ENCODE measurements around the gene NRG3.

Gene NRG3

DNA sequence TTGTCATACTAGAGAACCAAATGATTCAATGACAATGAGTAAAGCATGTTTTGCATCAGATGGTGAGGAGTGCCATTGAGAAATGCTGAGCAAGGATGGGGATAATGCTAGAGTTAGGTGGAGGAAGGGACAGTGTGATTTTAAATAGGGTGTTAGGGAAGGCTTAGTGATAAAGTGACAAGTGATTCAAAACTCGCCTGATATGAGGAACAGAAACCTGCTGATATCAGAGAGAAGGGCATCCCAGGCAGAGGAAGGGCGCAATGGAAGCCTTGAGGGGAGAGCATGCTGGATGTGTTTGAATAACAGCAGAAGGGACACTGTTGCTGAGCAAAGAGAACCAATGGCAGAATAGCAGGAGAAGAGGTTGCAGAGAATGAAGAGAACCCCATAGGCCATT is 196.2 kb downstream of the NRG3 start:
- TF ChIP-seq, protein P1, sequence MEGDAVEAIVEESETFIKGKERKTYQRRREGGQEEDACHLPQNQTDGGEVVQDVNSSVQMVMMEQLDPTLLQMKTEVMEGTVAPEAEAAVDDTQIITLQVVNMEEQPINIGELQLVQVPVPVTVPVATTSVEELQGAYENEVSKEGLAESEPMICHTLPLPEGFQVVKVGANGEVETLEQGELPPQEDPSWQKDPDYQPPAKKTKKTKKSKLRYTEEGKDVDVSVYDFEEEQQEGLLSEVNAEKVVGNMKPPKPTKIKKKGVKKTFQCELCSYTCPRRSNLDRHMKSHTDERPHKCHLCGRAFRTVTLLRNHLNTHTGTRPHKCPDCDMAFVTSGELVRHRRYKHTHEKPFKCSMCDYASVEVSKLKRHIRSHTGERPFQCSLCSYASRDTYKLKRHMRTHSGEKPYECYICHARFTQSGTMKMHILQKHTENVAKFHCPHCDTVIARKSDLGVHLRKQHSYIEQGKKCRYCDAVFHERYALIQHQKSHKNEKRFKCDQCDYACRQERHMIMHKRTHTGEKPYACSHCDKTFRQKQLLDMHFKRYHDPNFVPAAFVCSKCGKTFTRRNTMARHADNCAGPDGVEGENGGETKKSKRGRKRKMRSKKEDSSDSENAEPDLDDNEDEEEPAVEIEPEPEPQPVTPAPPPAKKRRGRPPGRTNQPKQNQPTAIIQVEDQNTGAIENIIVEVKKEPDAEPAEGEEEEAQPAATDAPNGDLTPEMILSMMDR (IDR thresholded peaks at IDR 0.05; ENCODE audit: low read length), result no peak
- no peak for TF ChIP-seq EZH2 (IDR thresholded peaks at IDR 0.05; ENCODE audit: borderline replicate concordance, low read length)

DNA sequence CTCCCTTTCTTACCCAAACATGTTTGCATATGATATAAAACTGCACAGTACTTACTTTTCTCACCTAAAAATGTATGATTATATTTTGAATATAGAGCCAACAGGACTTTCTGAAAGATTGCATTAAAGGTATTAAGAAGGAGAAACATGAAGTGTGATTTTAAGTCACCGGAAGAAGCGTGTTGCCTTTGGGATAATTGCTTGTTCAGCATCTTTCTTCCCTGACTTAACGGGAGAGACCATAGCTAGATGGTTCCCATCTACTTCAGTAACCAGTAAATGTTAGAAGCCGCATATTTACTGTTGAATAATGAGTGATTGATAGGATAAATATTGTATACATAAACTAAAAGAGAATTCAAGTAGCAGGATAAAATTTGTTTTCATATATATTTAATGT is 197.1 kb downstream of the NRG3 start:
- Histone ChIP-seq H3F3A (ENCODE audit: insufficient read depth, low read length) (no peaks in the 10 kb centered on the region), H3K9me3 (ENCODE audit: low read length) (no peaks in the 10 kb centered on the region), H3K27me3 (ENCODE audit: insufficient read depth, low read length) (no peaks in the 10 kb centered on the region), H3K4me3 (ENCODE audit: low read depth, low read length, poor library complexity, severe bottlenecking) (no peak overlapping the region), H4K20me1 (ENCODE audit: insufficient read depth, low read length) (no peaks in the 10 kb centered on the region), H3K9ac (ENCODE audit: low read length) (no peak overlapping the region), H3K36me3 (ENCODE audit: insufficient read depth, low read length) (no peaks in the 10 kb centered on the region), H2AFZ (ENCODE audit: low read length) (no peak overlapping the region), H3K9me2 (ENCODE audit: low read depth, low read length) (no peaks in the 10 kb centered on the region), H3K4me2 (ENCODE audit: low read length) (no peak overlapping the region), H3K27ac (ENCODE audit: low read depth, low read length, poor library complexity, severe bottlenecking) (no peak overlapping the region), H3K79me2 (ENCODE audit: insufficient read depth, low read length) (no peaks in the 10 kb centered on the region), H3K4me1 (ENCODE audit: insufficient read depth, low read length, severe bottlenecking) (no peaks in the 10 kb centered on the region)
- TF ChIP-seq EZH2 (IDR thresholded peaks at IDR 0.05; ENCODE audit: borderline replicate concordance, low read length), result no peak
- TF ChIP-seq, protein P1 (IDR thresholded peaks at IDR 0.05; ENCODE audit: low read length), result no peak

More for the DNA sequence above, 196.2 kb downstream of the NRG3 start:
- Histone ChIP-seq H3K27me3 (ENCODE audit: insufficient read depth, low read length) (no peaks in the 10 kb centered on the region), H3K79me2 (ENCODE audit: insufficient read depth, low read length) (no peaks in the 10 kb centered on the region), H4K20me1 (ENCODE audit: insufficient read depth, low read length) (no peaks in the 10 kb centered on the region), H3K27ac (ENCODE audit: low read depth, low read length, poor library complexity, severe bottlenecking) (no peak overlapping the region), H2AFZ (ENCODE audit: low read length) (no peak overlapping the region), H3K9me2 (ENCODE audit: low read depth, low read length) (no peaks in the 10 kb centered on the region), H3K9ac (ENCODE audit: low read length) (no peak overlapping the region), H3K4me1 (ENCODE audit: insufficient read depth, low read length, severe bottlenecking) (no peaks in the 10 kb centered on the region), H3K4me3 (ENCODE audit: low read depth, low read length, poor library complexity, severe bottlenecking) (no peak overlapping the region), H3F3A (ENCODE audit: insufficient read depth, low read length) (no peaks in the 10 kb centered on the region), H3K4me2 (ENCODE audit: low read length) (no peak overlapping the region), H3K36me3 (ENCODE audit: insufficient read depth, low read length) (no peaks in the 10 kb centered on the region), H3K9me3 (ENCODE audit: low read length) (no peaks in the 10 kb centered on the region)

DNA sequence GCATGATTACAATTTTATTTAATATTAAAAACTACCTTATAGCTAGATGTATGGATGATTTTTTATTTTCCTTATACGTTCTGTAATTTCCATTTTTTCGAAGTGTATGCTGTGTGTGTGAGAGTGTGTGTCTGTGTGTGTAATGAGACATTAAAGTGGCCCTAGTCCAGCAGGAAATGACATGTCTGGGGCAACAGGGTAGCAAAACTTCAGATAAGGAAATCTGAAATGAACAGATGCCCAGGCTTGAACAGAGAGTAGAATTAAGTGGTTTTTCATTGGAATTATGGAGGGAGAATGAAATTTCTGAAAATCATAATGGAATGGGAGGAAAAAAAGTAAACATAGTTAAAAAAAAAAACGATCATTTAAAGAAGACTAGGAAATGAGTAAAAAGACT is 200.6 kb downstream of the NRG3 start:
- H4K20me1 ChIP-seq (ENCODE audit: insufficient read depth, low read length), result no peaks in the 10 kb centered on the region
- H3K79me2 ChIP-seq (ENCODE audit: insufficient read depth, low read length), result no peaks in the 10 kb centered on the region
- no peak overlapping the region for H3K9ac ChIP-seq (ENCODE audit: low read length)
- no peak overlapping the region for H3K4me3 ChIP-seq (ENCODE audit: low read depth, low read length, poor library complexity, severe bottlenecking)
- TF ChIP-seq, protein P1 (IDR thresholded peaks at IDR 0.05; ENCODE audit: low read length), result no peak
- TF ChIP-seq EZH2 (IDR thresholded peaks at IDR 0.05; ENCODE audit: borderline replicate concordance, low read length), result no peak
- H3K4me2 ChIP-seq (ENCODE audit: low read length), result no peak overlapping the region
- H3K36me3 ChIP-seq (ENCODE audit: insufficient read depth, low read length), result no peaks in the 10 kb centered on the region
- no peaks in the 10 kb centered on the region for H3K4me1 ChIP-seq (ENCODE audit: insufficient read depth, low read length, severe bottlenecking)
- no peaks in the 10 kb centered on the region for H3K9me2 ChIP-seq (ENCODE audit: low read depth, low read length)
- no peaks in the 10 kb centered on the region for H3K9me3 ChIP-seq (ENCODE audit: low read length)
- no peaks in the 10 kb centered on the region for H3F3A ChIP-seq (ENCODE audit: insufficient read depth, low read length)
- no peaks in the 10 kb centered on the region for H3K27me3 ChIP-seq (ENCODE audit: insufficient read depth, low read length)
- no peak overlapping the region for H3K27ac ChIP-seq (ENCODE audit: low read depth, low read length, poor library complexity, severe bottlenecking)
- no peak overlapping the region for H2AFZ ChIP-seq (ENCODE audit: low read length)
